HG02852 (cell line): ENCODE results near the gene DAO.

Source experiments
- ATAC-seq: cut with Tn5 transposase; IDR thresholded peaks from one replicate; pipeline ENCODE4 v1.9.1; 2021; ENCODE audit warnings: mild to moderate bottlenecking, moderate library complexity; ENCODE audit not compliant: unreplicated experiment

The DAO gene

DNA sequence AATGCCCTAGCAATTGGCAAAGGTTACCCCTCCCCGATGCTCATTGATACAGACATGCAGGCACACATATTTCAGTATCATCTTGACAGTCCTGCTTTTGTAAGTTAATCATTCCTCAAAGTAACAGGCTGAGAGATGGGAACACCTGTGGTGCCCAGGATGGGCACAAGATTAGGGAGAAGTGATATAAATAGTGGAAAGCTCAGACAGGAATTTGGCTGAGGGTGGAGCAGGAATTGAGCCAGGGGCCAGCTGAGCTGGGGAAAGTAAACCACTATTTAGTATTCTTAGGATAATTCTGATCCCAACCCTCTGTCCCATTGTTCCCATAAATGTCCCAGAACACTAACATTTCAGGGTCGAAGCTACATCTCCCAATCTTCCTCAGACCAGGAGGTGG, 38.3 kb downstream of the DAO start:
- no peak for ATAC-seq

DNA sequence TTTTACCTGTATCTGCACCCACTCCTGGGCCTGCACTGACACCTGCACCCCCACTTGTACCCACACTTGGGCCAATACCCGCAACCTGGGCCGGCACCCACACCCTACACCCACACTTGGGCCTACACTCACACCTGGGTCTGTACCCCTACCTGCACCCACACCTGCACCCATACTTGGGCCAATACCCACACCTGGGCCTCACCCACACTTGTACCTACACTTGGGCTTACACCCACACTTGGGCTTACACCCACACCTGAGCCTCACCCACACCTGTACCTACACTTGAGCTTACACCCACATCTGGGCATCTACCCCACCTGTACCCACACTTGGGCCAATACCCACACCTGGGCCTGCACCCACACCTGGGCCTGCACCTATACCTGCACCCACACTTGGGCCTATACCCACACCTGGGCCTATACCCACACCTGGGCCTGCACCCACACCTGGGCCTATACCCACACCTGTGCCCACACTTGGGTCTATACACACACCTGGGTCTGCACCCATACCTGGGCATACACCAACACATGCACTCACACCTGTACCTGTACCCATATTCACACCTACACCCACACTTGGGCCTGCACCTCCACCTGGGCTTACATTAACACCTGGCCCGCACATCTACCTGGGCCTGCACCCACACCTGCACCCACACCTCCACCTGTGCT, 39.2 kb downstream of the DAO start:
- ATAC-seq: no peak

DNA sequence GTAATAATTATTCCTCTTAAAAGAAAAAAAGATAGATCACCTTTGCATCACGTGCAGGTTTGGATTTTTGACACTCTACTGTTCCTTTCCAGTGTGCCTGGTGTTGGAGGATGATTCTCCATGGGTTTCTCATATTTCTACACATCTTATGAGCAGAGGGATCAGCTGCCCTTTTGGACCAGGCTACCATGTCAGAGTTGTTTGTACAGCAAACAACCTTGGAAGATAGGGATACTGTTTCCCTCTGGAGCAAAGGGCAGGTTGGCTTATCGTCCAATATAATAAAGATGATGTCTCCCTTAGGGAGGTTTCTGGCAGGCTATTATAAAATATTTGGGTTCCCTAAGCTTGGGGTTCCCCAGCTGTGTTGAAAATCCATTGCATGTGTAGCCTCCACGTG, 42.1 kb downstream of the DAO start:
- ATAC-seq: no peak

DNA sequence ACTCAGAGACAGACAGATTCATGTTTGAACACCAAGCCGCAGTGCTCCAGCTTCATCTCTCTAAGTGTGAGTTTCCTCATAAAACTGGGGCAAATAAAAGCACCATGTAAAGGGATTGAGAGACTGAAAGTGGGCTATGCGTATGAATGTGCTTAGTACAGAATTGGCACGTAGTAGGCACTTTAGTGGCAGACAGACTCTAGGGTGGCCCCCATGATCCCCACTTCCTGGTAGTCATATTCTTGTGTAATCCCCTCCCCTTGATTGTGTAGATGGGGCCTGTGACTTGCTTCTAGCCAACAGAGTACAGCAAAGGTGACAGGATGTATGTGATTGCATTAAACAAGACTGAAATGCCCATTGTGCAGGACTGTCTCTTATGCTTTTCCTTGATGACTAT, 43.0 kb downstream of the DAO start:
- ATAC-seq: no peak

DNA sequence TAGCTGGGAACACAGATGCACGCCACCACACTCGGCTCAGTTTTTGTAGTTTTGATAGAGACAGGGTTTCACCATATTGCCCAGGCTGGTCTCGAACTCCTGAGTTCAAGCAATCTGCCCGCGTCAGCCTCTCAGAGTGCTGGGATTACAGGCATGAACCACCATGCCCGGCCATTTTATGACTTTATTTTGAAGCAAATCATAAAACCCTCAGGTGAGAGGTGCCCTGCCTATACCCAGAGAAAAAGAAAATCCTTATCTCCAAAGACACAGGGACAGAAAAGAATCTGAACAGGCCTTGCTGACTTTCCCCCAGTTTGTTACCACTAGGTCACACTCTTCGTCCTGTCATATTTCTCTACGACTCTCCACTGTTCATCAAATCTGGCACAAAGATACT, 48.8 kb downstream of the DAO start:
- ATAC-seq: no peak

DNA sequence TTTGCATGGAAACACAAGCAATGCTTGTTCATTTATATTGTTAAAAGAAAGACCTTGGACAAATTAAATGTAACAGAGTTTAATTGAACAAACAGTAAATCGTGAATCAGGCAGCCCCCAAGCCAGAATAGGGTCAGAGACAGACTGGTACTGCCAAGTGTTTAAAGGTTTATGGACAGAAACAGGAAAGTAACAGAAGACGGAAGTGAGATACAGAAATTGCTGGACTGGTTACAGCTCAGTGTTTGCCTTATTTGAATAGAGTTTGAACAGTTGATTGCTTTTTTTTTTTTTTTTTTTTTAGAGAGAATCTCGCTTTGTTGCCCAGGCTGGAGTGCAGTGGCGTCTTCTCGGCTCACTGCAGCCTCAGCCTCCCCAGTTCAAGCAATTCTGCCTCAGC, 50.3 kb downstream of the DAO start:
- no peak for ATAC-seq

DNA sequence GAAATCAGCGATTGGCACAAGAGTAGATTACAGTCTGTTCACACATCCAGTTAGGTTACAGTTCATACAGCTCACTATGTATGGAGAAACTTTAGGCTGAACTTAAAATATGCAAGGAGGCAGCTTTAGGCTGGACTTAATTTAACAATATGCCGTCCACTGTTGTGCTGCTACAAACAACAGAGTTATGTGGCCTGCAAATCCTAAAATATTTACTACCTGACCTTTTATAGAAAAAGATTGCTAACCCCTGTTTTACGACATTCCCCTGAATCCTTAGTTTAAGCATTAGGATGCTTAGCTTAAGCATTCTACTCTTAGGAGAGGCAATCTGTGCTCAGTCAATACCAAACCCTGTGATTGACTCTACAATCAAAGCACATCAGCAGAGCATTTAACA, 50.9 kb downstream of the DAO start:
- ATAC-seq: no peak

DNA sequence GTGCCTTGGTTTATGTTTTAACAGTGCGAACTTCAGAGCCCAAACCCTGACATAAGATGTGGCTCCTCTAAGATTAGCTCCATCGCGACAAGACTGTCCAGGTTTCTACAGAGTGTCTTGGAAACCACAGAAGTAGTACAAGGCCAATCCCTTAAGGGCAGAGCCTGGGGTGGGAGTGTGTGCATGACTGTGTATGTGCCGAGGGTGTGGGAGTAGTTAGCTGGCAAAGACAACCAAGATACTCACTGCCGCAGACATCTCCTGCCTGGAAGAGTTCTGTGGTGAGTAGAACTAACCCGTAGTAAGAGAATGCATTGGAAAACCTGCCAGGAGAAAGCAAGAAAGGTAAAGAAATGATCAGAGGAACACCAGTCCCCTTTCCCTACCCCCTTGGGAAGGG, 54.1 kb downstream of the DAO start:
- ATAC-seq: no peak

DNA sequence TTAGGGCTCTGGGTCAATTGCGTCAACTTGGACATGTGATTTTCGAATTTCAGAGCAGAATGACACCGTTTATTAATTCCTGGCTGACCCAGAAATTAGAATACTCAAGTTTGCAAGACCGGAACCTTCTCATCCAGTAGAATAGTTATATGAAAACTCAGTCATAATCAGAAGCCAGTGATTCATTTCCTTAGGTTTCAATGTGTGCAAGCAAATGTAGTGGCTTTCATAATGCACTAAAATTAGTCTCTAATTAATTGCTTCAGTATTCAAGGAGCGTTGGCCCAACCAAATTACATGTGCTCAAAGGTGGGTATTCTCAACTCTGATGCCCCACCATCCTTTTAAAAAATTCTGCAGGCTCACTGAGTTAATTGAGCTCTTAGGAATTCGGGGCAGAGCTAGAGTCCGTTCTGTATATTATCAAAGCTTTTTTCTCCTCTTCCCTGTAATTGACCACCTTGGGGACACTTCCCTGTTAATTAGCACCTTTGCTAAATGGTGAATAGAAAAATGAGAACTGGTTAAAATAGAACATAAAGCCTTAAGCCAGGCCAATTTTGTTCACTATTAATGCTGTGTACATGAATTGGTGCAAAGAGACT, 55.4 kb downstream of the DAO start:
- no peak for ATAC-seq

DNA sequence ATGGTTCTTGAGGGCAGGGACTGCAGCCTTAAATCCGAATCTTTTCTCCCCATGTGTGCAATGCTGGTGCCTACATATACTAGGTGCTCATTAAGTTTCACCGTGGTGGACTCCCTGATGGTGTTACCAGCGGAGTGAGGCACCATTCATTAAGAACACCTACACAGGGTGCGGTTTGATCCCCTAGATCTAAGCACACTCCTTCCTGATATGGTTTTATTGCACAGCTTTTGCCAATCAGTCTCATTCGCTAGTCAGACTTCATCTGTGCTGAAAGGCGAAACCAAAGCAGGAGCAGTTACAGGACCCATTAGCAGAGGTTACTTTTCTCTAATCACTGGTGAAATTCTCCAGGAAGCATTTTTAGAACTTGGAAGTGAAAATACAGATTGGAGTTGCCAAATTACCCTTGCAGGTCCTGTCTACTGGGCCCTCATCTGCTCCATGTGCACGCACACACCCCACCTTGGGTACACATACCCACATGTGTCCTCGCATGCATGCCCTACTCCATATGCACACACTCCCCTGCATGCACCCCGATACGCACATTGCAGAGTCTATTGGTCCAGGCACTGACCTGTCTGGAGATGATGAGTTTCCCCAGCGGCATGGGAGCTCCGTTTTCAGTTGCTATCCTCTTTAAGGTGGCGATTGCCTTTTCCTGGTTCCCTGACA, 58.5 kb downstream of the DAO start:
- ATAC-seq: no peak

DNA sequence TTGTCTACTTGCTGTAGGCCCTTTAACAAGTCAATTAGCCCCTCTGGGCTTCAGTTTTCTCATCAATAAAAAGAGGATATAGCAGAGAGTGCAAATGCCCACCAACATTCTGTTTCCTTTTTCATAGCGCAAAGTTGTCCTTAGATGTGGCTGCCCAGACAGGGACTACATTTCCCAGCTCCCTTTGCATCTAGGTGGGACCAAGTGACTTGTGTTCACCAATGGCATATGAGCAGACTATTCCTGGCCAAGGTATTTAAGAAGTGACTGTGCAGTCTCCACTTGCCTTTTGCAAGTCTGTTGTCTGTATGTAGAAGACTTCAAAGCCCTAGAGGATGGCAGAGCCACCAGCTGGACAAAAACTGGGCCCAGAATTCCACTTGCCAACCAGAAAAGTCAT, 59.7 kb downstream of the DAO start:
- no peak for ATAC-seq

DNA sequence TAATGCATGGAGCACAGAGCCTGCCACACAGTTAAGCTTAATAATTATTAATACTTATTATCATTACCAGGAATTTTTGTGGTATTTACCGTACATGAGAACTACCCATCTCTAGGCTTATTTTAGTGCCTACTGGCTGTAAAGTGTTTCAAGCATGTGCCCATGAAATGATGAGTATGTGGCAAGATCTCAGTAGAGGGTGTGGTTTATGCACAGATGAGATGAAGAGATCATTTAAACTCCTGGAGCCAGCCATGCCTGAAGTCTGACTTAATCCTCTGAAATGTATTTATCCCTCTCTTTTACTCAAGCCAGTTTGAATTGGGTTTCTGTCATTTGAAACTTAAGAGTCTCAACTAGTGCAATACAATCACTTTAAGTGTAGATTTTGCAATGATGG, 60.2 kb downstream of the DAO start:
- ATAC-seq: no peak

DNA sequence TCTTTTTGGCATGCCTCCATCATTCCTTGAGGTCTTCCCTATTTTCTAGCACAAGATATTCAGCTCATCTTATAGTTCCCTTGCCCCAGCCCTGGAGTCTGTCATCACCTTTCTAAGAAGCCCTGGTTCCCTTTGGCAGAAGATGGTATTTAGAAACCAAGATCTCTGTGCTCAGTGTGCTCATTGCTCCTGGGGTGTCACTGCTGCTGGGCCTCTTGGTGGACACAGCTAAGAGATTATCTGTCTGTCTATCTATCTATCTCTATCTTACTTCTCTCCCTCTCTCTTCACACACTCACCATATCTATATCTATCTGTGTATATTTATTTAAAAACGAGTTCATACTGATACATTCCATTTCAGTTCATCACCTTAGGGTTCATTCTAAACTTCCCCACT, 67.2 kb downstream of the DAO start:
- ATAC-seq: no peak

DNA sequence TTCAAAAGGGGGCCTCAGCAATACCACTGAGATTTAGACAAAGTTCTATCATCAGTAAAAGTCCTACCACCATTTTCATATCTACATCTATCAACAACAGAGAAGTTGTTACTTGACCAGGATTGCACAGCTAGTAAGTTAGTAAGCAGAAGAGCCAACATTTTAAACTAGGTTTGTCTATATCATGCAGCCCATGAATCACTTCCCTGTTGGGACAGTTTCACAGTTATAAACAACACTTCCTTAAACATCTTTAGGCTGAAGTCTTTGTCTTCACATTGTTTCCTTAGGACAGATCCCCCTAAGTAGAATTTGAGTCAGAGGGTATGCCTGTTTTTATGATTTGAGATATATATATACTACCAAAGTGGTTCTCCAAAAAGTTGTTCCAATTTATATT, 68.5 kb downstream of the DAO start:
- no peak for ATAC-seq

DNA sequence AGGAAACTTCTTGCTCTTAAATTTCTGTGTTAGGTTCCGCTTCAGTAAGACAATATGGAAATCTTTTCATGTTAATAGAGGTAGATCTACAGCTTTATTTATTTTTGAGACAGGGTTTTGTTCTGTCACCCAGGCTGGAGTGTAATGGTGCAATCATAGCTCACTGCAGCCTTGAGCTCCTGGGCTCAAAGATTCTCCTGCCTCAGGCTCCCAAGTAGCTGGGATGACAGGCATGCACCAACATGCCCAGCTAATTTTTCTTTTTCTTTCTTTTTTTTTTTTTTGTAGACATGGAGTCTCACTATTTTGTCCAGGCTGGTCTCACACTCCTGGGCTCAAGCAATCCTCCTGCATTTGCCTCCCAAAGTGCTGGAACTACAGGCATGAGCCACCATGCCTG, 70.1 kb downstream of the DAO start:
- ATAC-seq: no peak
